Loucy (cell line): ENCODE measurements around the gene CCDC73.

ENCODE experiments used
- H2AFZ ChIP-seq: fragments of 200-600 bp; sonication (generic); 2 replicates; pipeline ENCODE4 v1.6.0; 2016; ENCODE audit warnings: antibody characterized with exemption, mild to moderate bottlenecking, low read length, moderate library complexity
- H3F3A ChIP-seq: fragments of 200-600 bp; 2 replicates; pipeline ENCODE4 v1.6.0; 2016; ENCODE audit warnings: antibody characterized with exemption, low read depth, mild to moderate bottlenecking
- H3K27me3 ChIP-seq: fragments of 200-600 bp; sonication (generic); 2 replicates; pipeline ENCODE4 v1.6.1; 2014; ENCODE audit warnings: low read length, mild to moderate bottlenecking; ENCODE audit not compliant: insufficient read depth, poor library complexity, severe bottlenecking
- H3K36me3 ChIP-seq: fragments of 200-600 bp; sonication (generic); 2 replicates; pipeline ENCODE4 v1.6.1; 2016; ENCODE audit warnings: low read length; ENCODE audit not compliant: insufficient read depth
- H3K4me1 ChIP-seq: fragments of 200-600 bp; sonication (generic); 2 replicates; pipeline ENCODE4 v1.5.1; 2014; ENCODE audit warnings: low read length, mild to moderate bottlenecking; ENCODE audit not compliant: insufficient read depth, poor library complexity, severe bottlenecking
- H3K4me2 ChIP-seq: fragments of 200-600 bp; sonication (generic); 2 replicates; pipeline ENCODE4 v1.6.0; 2014; ENCODE audit warnings: antibody characterized with exemption, low read length, low read depth, mild to moderate bottlenecking; ENCODE audit not compliant: poor library complexity, severe bottlenecking
- H3K4me3 ChIP-seq: fragments of 200-600 bp; sonication (generic); 2 replicates; pipeline ENCODE4 v1.5.1; 2014; ENCODE audit warnings: low read length, mild to moderate bottlenecking, mixed read lengths; ENCODE audit not compliant: poor library complexity, severe bottlenecking
- H3K79me2 ChIP-seq: fragments of 200-600 bp; sonication (generic); 2 replicates; pipeline ENCODE4 v1.6.1; 2014; ENCODE audit warnings: low read length; ENCODE audit not compliant: insufficient read depth
- H3K9ac ChIP-seq: fragments of 200-600 bp; sonication (generic); 2 replicates; pipeline ENCODE4 v1.6.0; 2014; ENCODE audit warnings: mild to moderate bottlenecking, low read depth, low read length, moderate library complexity; ENCODE audit not compliant: poor library complexity, severe bottlenecking
- H3K9me2 ChIP-seq: fragments of 200-600 bp; sonication (generic); replicated peaks from 2 replicates; pipeline ENCODE4 v1.6.1; 2016; ENCODE audit warnings: low read depth, low read length, mixed read lengths
- H3K9me3 ChIP-seq: fragments of 200-600 bp; sonication (generic); 2 replicates; pipeline ENCODE4 v1.6.1; 2014; ENCODE audit warnings: mild to moderate bottlenecking, antibody characterized with exemption, low read length, low read depth; ENCODE audit not compliant: insufficient read depth
- H4K20me1 ChIP-seq: fragments of 200-600 bp; sonication (generic); 2 replicates; pipeline ENCODE4 v1.6.0; 2014; ENCODE audit warnings: antibody characterized with exemption, low read length, mild to moderate bottlenecking; ENCODE audit not compliant: insufficient read depth, poor library complexity, severe bottlenecking
- CTCF ChIP-seq: fragments of 200-600 bp; sonication (generic); conservative IDR thresholded peaks from 2 replicates; pipeline ENCODE4 v1.5.1; 2014; ENCODE audit warnings: mild to moderate bottlenecking, antibody characterized with exemption, low read length
- EZH2phosphoT487 ChIP-seq: fragments of 200-600 bp; IDR thresholded peaks from 2 replicates; pipeline ENCODE4 v1.6.1; 2018; ENCODE audit warnings: antibody characterized with exemption, mild to moderate bottlenecking, moderate library complexity, borderline replicate concordance

CCDC73 gene

GRCh38 chr11:32583459-32584271 lies 210.8 kb downstream of the CCDC73 start, which contains the start of gene EIF3M:
Gene EIF3M, plus strand, starts transcription at chr11:32583831. Its CDS starts 57 bp downstream, at chr11:32583888.
- Histone ChIP-seq H3K4me3 (peak within 1 kb of the TSS; percentile 86), H3K9ac (peak within 1 kb of the TSS; percentile 92), H3K4me2 (peak within 1 kb of the TSS; percentile 94), H3K79me2 (peaks cover 54% of the 10 kb centered on the region), H2AFZ (peak within 1 kb of the TSS; percentile 76), H3K36me3 (peaks cover 7% of the 10 kb centered on the region; the same call in 1 of the 2 replicates), H3F3A (no peaks in the 10 kb centered on the region), H3K9me2 (no peaks in the 10 kb centered on the region), H4K20me1 (peaks cover 40% of the 10 kb centered on the region), H3K4me1 (peaks cover 44% of the 10 kb centered on the region), H3K27me3 (no peaks in the 10 kb centered on the region), H3K9me3 (no peaks in the 10 kb centered on the region)
- TF ChIP-seq CTCF (no peak), EZH2phosphoT487 (no peak)

GRCh38 chr11:32581556-32581955 lies 212.9 kb downstream of the CCDC73 start:
- Histone ChIP-seq H3K9me2 (no peaks in the 10 kb centered on the region), H2AFZ (no peak overlapping the region), H3K4me1 (peaks cover 26% of the 10 kb centered on the region), H3K4me3 (no peak overlapping the region), H3K4me2 (no peak overlapping the region), H4K20me1 (peaks cover 20% of the 10 kb centered on the region), H3K9ac (no peak overlapping the region), H3F3A (no peaks in the 10 kb centered on the region), H3K79me2 (peaks cover 33% of the 10 kb centered on the region), H3K36me3 (no peaks in the 10 kb centered on the region), H3K27me3 (no peaks in the 10 kb centered on the region), H3K9me3 (no peaks in the 10 kb centered on the region)
- TF ChIP-seq CTCF (no peak), EZH2phosphoT487 (no peak)

GRCh38 chr11:32580967-32581366 lies 213.5 kb downstream of the CCDC73 start:
- peaks cover 27% of the 10 kb centered on the region for H3K79me2 ChIP-seq
- H2AFZ ChIP-seq, result peak overlapping the region; percentile 67; the same call in 1 of the 2 replicates
- no peak for TF ChIP-seq CTCF
- no peak for TF ChIP-seq EZH2phosphoT487
- H3K36me3 ChIP-seq, result no peaks in the 10 kb centered on the region
- H3K9ac ChIP-seq, result no peak overlapping the region
- H3F3A ChIP-seq, result no peaks in the 10 kb centered on the region
- H4K20me1 ChIP-seq, result peaks cover 14% of the 10 kb centered on the region
- no peak overlapping the region for H3K4me3 ChIP-seq
- no peaks in the 10 kb centered on the region for H3K9me3 ChIP-seq
- H3K4me2 ChIP-seq, result no peak overlapping the region
- no peaks in the 10 kb centered on the region for H3K9me2 ChIP-seq
- no peaks in the 10 kb centered on the region for H3K27me3 ChIP-seq
- peaks cover 21% of the 10 kb centered on the region for H3K4me1 ChIP-seq
